Measurements from ENCODE around the gene DSTN. TPM values are rescaled to one million over a fixed set of nuclear protein-coding genes. Genes with fewer than 3 reads are reported as not detected.

Gene DSTN
- total and polyA plus RNA-seq, 12 donors, result 261 to 802 (median 546) TPM

GRCh38 chr20:17541596-17541995 is 28.3 kb upstream of the DSTN start:
- Histone ChIP-seq H3K9me3 (no peaks in the 10 kb centered on the region), H3K27me3 (no peaks in the 10 kb centered on the region), H3K4me1 (peaks cover 0 to 24% (median 7%) of the 10 kb centered on the region in 9 donors), H3K27ac (no peak overlapping the region), H3K36me3 (no peaks in the 10 kb centered on the region), H3K4me3 (no peak overlapping the region)
- intact Hi-C loops (cut with DNase I), result no loop called here
- no peak for TF ChIP-seq CTCF (IDR thresholded peaks at IDR 0.05)
- WGBS, 2 donors, result 89 to 91% methylated on average over 3 of the region's 3 CpGs
- DNase-seq (no peak), ATAC-seq (no peak)

- DNase-seq (no peak), ATAC-seq (no peak)
- H3K4me3 ChIP-seq, result no peak overlapping the region
- no peak for TF ChIP-seq CTCF (IDR thresholded peaks at IDR 0.05)
- peak overlapping the region in 1 of 10 donors; percentile 67 for H3K27ac ChIP-seq
- 85 to 86% methylated on average over 5 of the region's 5 CpGs for WGBS, 2 donors
- no peaks in the 10 kb centered on the region for H3K9me3 ChIP-seq
- intact Hi-C loops (cut with DNase I), result loop anchor here in 1 of 10 donors (2.0 kb wide), 1 partner anchor 73 kb away; no protein-coding TSS in a partner anchor
- H3K27me3 ChIP-seq, result no peaks in the 10 kb centered on the region
- H3K36me3 ChIP-seq, result no peaks in the 10 kb centered on the region
- peaks cover 0 to 24% (median 7%) of the 10 kb centered on the region in 9 donors for H3K4me1 ChIP-seq
Observed at GRCh38 chr20:17541996-17542395, 27.9 kb upstream of the DSTN start.

- TF ChIP-seq CTCF (IDR thresholded peaks at IDR 0.05), result no peak
- WGBS, 2 donors, result 95 to 100% methylated on average over 1 of the region's 1 CpG
- ATAC-seq (no peak), DNase-seq (no peak)
- Histone ChIP-seq H3K4me3 (no peak overlapping the region), H3K27ac (peak overlapping the region in 7 of 10 donors; percentile 4 to 72 (median 66)), H3K36me3 (no peaks in the 10 kb centered on the region), H3K9me3 (no peaks in the 10 kb centered on the region), H3K4me1 (peaks cover 0 to 21% (median 7%) of the 10 kb centered on the region in 9 donors), H3K27me3 (no peaks in the 10 kb centered on the region)
- intact Hi-C loops (cut with DNase I), result loop anchor here in 1 of 10 donors (2.0 kb wide), 1 partner anchor 72 kb away; no protein-coding TSS in a partner anchor
Observed at GRCh38 chr20:17542481-17542880, 27.4 kb upstream of the DSTN start.

- WGBS, 2 donors, result 51 to 68% methylated on average over 4 of the region's 4 CpGs
Observed at GRCh38 chr20:17542993-17543412, 26.9 kb upstream of the DSTN start.

More at GRCh38 chr20:17542993-17543412, 26.9 kb upstream of the DSTN start:
- DNase-seq (no peak), ATAC-seq (peak; percentile 55 to 89 (median 78))
- H3K36me3 ChIP-seq, result no peaks in the 10 kb centered on the region
- TF ChIP-seq CTCF (IDR thresholded peaks at IDR 0.05), result no peak
- no peaks in the 10 kb centered on the region for H3K27me3 ChIP-seq
- no peak overlapping the region for H3K4me3 ChIP-seq
- H3K4me1 ChIP-seq, result peaks cover 0 to 21% (median 7%) of the 10 kb centered on the region in 9 donors
- H3K27ac ChIP-seq, result peak overlapping the region in 9 of 10 donors; percentile 8 to 72 (median 63)
- intact Hi-C loops (cut with DNase I), result loop anchor here in 1 of 10 donors (2.0 kb wide), 1 partner anchor 72 kb away; no protein-coding TSS in a partner anchor
- H3K9me3 ChIP-seq, result no peaks in the 10 kb centered on the region
